Measurements from ENCODE around the gene PACSIN1.

PACSIN1 gene

DNA sequence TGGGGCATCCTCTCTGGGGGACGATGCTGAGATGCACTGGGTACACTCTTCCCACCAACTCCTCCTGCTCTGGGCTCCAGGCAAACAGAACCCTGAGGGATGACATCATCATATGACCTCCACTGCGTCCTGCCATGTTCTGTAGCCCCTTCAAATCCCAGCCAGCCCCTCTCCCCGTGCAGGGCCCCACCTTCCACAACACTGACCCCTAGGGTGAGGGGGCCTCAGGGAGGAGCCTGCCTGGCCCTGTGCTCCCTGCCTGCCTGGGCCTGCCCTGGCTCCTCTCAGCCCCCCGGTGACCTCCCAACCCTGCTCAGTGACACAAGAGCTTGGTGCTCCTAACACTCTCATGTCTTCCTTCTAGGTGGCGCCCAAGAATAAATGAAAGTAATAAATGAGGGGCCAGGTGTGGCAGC is 99.9 kb downstream of the PACSIN1 start:
- no peak for DNase-seq

DNA sequence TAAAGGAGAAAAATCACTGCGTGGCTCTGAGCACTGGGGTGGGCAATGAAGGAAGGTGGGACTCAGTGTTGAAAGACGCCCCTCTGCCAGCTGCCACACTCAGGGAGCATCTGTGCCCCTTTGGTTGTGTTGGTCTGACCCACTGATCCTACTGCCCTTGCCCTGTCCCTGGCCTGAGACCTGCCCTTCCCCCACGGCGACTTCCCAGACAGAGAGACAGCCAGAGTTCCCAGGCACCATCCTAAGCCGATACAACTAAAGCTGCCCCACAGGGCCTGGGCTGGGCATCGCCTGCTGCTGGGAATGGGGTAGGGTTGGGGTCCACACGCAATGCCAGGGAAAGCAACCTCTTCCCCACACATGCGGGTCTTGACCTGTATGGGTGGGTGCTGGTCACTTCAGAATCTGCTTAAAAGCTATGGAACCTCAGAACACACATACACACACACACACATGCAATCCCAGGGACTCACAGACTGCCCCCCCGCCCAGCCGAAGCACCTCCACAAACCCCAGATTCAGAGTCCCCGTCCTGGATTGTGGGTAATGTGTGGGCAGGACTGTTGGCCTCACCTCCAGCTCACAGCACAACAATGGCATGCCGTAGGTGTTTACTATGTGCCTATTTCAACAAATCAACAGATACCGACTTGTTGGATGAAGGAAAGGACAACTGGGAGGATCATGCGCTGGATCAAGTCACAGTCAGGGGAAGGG is 101.1 kb downstream of the PACSIN1 start:
- DNase-seq = no peak

DNA sequence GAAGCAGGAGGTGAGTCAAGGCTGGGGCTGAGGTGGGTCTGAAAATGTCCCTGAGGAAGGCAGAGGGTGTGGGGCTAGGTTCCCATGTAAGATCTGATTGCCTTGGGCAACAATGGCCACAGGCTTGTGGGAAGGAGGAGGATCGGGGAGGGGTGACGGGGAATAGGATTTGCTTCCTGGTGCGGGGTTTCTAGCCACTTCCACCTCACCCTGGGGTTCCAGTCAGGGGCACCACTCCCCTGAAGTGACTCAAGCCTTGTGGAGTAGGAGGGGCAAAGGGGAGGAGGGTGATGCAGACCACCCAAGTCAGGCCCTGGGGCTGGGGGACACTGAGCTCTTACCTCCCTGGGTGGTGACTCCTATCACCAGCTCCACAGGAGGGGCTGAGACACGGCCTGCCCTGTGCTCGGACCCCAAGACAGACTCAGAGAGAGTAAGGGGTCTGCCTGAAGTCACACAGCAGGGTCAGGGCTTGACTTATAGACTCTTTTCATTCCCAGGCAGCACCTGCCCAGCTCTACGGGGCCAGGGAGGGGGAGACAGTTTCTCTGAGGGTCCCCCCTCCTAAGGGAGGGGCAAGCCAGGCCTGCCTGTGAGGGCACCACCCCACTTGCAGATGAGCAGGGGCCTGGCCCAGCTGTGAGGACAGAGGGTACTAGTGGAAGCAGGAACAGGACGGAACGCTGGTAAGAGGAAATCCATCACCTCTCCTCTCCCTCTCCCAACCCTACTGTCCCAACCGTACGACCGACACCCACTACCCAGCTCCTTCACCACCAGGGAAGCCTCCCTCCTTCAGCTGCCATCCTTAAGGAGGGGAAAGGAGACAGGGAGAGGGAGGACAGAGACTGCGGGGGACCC is 102.7 kb downstream of the PACSIN1 start:
- DNase-seq = no peak

DNA sequence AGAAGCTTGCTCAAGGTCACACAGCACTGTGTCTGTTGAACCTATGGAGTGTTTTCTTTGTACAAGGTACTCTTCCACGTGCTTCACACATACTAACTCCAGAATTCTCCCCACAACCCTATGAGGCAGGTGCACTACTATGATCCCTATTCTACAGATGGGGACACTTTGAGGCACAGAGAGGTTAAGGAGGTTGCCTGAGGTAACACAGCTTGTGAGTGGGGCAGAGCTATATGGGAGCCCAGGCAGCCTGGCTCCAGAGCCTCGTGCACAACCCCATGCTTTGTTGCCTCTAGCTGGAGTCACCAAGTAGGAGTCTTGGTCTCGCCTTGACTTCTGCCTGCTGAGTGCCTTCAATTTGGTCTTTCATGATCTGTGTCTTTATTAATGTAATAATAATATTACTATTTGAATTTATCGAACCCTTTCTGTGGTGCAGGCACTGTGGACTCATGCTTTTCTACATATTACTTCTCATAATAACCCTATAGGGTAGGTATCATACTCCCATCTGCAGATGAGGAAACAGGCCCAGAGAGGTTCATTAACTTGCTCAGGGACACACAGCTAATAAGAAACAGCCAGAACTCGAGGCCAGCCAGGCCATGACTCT is 103.6 kb downstream of the PACSIN1 start:
- no peak for DNase-seq

DNA sequence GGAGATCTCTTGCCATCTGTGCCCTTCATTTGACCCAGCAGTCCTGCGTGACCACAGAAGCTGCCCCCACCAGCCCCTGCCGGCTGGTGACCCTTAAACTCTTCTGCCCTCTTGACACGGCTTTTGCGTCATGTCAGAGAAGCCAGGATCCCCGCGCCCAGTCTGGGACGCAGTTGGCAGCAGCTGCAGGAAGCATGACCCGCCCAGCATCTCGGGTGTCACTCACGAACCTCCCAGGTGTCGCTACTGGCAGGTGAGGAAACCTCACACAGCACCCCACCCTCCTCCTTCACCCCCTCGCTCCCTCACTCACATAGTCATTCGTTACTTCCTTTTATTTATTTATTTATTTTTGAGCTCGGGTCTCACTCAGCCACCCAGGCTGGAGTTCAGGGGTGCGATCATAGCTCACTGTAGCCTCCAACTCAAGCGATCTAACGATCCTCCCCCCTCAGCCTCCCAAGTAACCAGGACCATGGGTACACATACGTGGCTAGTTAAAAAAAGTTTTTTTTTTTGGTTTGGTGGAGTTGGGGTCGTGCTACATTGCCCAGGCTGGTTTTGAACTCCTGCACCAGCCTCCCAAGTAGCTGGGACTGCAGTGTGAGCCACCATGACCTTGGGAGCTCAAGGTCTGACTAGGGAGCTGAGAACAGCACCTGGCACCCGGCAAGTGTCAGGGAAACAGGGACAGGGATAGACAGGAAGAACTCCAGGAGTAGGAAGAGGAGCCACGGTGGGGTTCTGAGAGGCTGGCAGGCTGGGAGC is 104.4 kb downstream of the PACSIN1 start:
- DNase-seq = no peak

DNA sequence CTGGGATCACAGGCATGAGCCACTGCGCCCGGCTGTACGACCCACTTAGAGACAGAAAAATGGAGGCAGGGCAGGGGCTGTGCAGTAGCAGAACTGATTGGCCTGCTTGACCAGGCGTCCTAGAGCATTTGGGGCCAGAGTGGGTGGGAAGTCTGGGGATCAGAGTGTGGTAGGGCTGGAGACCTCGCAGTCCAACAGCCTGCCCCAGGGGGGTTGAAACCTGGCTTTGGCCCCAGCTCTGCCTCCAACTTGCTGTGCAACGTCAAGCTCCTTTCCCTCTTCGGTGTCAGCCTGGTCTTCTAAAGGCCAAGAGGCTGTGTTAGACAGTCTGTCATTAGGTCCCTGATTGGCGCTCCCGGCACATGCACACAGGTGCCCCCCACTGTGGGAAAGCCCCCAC is 105.5 kb downstream of the PACSIN1 start:
- DNase-seq = no peak

DNA sequence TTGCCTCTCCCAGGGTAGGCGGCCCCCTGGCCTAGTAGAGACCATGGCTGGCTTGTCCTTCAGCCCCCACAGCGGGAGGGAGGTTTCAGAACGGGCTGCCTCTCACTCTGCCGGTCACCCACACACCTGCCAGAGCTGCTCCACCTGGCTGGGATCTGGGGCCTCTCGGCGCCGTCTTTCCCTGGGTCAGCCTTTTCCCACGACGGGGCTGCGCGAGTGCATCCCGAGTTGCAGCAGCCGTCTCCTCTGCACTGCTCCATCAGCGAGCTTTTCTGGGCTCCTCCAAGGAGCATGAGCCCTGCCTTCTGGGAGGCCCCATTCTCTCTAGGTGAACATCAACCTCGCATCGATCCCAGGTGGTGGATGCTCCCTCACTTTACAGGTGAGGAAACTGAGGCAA is 106.1 kb downstream of the PACSIN1 start:
- no peak for DNase-seq

DNA sequence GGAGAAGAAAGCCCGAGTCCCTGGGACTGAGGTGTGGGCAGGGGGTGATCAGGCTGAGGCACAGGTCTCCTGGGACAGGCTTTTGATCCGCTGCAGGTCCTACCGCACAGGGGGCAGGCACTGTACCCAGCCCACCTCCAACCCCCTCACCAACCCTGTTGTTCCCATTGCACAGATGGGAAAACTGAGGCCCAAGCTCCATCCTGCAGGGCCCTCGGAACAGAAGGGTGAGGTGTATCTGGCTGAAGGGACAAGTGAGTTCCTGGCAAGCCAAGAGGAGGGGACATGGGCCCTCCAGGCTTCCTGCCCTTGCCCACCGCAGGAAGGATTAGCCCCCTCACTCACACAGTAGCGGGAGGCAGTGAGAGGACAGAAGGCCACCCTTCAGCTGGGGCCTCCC is 106.7 kb downstream of the PACSIN1 start:
- DNase-seq = no peak

DNA sequence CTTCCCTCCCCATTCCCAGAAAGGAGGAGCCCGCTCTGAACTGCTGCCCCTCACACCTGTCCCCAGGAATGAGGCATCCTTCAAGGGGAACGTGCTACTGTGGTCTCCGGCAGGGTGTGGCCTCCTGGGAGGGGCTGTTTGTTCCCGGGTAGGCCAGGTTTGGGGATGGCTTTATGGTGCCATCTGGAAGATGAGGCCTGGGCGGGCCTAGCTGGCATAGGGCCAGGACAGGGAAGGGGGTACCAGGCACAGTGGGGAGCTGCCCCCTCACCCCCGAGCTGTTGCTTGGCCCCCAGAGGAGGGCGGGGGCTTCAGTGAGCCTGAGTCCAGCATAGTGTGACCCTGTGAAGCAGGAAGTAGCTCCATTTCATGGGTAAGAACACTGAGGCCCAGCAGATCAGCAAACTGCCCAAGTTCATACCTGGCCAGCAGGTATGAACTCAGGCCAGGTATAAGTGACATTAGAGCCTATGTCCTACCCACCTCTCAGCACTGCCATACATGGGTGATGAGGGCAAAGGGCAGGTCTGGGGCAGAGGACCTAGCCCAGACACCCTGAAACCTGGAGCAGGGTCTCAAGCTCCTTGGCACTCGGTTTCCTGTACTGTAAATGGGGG is 107.8 kb downstream of the PACSIN1 start:
- no peak for DNase-seq

DNA sequence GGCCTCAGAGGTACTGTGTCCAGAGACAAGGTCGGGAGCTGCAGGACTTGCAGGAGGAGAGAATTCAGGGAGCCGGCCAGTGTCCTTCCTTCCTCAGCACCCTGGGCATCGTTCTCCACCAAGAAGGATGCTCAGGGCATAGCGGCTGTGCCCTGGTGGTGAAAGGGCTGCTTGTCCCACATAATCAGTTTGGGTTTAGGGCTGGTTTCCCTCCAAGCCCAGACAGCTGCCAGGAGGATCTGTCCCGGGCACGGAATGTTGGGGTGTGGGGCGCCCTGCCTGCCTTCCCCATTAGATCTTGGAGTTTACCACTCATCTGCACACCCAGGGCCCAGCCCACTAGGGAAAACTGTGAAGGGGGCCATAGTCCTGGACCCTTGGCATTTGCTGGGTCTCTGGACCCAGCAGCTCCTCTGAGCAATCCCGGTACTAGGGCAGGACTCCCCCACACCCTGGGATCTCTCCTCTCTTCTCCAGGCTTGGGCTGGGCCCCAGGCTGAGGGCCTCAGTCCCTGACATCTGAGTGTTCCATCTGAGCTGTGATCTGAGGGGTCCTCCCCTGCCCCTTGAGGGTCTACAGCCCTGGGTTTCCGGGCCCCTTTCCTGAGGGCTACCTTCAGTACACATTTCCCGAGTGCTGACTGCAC is 108.9 kb downstream of the PACSIN1 start:
- DNase-seq = no peak

DNA sequence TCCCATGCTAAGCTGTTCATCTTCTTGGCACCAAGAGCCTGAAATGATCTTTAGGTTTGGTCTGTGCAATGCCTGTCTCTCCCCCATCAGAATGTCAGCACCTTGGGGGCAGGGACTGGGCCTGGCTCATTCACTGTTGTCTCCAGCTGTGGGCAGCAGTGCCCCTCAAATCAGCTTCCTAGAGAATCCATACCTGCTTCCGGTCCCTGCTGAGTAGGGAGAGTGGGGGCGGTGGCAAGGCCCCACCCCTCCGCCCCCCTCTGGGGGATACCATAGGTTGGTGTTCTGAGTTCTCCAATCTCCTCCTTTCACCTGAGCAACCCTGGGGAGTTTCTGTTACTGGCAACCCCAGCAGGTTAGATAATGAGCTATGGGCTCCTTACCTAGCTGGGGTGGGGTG is 109.5 kb downstream of the PACSIN1 start:
- no peak for DNase-seq

DNA sequence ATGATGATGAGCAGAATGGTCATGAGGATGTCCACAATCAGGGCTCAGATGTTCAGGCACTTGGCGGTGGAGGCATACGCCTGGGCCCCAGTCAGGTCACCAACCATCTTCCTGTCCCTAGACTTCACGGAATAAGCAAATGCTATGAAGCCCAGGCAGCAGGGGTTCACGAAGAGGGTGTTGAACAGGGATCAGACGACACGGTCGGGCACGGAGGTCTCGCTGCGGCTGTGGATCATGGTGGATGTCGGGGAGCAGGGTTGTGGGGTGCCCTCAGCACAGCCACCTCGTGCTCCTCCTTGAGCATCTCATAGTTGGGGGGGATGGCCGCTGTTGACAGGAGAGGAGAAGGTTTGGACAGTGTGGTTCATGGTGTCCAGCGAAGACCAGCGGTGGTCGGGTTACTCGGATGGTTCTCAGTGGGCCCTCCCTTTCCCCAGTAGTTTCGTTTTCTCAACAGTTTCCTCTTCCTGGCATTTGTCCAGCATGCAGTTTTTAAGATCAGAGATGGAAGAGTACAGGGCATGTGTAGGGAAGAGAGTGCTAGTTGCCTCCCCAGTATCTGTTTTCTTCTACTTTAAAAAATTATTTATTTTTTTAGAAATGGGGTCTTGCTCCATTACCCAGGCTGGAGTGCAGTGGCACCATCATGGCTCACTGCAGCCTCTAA is 110.5 kb downstream of the PACSIN1 start:
- peak; percentile 9 for DNase-seq

DNA sequence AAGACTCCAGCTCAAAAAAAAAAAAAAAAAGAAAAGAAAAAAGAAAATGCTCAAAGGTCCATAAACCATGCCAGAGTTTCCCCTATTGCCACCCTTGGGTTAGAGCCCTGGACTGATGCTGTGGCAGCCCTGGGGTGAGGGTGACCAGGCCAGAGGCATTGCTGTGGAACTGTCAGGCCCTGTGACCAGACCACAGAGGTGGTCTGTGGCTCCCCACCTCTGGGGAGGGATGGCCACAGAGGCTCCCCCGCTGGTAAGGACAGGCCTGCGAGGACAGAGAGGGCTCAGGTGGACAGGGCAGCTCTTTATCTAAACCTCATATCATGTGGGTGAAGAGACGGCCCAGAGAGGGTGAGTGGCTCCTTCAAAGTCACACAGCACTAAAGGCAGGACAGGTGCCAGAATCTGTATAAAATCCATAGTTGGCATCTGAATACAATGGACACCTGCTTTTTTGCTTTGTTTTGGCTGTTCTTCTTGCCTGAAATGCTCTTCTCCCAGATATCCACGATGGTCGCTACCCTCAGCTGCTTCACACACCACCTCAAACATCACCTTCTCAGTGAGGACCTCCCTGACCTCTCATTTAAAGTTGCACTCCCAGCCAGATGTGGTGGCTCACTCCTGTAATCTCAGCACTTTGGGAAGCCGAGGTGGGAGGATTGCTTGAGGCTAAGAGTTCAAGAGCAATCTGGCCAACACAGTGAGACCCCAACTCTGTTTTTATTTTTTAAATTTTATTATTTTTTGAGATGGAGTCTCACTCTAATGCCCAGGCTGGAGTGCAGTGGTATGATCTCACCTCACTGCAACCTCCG is 112.8 kb downstream of the PACSIN1 start:
- DNase-seq = no peak

DNA sequence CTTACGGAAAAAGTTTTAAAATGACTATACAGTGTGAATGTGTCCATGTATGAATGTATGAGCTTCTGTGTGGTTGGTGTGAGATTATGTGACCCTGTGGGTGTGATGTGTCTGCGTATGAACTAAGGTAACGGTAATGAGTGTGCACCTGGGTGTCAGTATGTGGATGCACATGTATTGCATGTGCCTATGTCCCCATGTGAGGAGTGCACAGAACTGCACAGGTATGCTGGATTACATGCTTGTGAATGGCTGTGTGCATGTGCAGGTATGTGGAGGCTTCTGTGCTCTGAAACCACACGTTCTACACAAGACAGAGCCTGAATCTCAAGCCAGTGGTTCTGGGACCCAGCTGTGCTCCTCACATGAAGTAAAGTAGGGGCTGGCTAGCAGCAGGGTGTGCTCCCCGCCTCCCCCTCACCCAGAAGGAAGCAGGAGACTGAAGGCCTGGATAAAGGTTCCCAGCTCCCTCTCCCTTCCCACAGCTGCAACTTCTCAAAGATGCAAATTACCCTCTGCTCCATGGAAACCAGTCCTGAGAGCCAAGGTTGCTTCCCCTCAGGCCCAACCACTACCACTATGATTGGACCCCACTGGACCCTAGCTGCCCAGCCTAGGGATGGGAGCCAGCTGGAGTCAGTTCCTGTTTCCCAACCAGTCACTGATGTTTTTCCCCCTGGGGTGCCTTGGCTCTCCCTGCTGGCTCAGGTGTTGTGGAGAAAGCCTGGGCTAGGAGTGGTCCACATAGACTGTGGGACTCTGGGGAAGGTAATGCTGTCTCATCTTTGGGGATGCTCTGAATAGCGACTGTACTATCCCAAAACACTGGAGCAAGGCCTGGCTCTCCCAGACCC is 115.1 kb downstream of the PACSIN1 start:
- no peak for DNase-seq

DNA sequence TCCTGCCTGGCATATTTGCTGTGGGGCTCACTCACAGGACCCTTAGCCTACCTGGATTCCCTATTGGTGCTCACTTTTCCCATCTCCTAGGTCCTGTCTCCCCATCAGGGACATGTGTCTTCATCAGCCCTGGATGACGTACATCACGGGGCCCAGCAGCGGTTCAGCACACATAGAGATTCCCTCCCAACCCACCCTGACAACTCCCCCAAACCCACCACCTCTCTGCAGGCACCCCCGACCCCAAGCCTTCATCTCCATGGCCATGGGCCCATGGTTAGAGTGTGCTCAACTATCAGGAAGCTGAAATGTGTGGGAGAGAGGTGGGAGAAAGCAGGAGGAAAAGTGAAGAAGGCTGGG is 115.7 kb downstream of the PACSIN1 start:
- DNase-seq = no peak

DNA sequence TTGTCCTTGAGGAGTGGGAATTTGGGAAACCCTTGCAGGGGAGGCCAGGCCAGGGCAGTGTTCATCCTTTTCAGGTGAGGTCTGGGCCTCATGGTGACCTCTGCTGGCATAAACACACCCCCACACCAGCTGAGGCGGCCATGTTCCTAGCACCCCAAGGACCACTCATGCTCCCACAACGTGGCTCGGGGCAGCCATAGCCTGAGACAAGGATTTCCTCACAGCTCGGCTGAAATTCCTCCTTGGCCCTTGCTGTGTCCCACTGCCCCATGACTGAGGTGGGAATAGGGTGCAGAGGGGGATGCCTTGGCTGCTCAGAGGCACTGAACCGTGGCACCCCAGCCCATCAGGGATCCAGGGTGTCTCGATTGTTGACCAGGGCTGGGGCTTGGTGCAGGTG is 117.6 kb downstream of the PACSIN1 start:
- no peak for DNase-seq

DNA sequence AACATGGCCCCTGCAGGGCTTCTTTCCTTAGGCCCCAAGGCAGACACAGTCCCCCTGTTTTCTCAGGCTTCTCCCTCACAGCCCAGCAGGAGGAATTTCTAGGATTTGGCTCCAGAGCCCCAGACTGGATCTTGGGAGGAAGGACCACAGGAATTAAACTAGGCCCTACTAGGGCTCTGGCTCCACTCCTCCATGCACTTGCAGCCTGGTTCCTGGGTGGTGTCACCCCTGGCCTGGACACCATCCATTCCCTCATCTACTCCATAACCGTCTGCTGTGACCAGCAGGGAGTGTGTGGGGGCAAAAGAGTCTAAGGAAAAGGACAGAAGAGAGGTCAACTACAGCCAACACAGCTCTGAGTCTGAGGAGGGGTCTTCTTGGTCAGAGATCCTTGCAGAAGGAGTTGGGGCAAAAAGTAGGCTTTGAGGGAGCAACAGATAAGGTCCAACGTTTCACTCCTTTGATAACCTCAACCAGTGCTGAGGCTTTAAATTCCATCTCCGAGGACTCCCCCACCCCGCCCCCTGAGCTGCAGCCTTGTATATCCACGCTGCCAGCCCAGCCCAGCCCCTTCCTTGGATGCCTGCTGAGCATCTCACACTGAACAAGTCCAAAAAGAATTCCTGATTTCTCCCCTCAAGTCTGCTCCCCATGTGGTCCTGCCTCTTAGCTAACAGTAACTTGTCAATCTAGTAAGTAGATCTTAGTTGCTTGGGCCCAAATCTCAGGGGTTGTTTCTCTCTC is 118.2 kb downstream of the PACSIN1 start:
- no peak for DNase-seq

DNA sequence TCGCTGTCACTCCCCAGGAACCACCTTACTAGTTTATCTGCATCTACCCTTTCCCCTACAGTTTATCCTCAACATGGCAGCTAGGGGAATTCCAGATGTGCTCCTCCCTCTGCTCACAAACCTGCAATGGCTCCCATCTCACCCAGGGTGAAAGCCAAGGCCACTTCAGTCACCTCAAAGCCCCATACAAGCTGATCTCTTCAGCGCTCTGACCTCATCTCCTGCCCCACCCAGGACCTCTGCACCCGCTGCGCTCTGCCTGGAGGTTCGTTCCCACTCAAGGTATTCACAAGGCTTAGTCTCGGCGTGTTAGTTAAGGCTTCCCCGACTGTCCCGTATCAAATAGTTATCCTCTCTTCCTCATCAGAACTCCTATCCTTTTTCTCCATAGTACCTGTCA is 118.8 kb downstream of the PACSIN1 start:
- DNase-seq = no peak
